ENCODE measurements around the gene DNAJC15.

The DNAJC15 gene

GRCh38 chr13:43139921-43140320 is 116.5 kb downstream of the DNAJC15 start:
- no peak overlapping the region for H3K18ac ChIP-seq (ENCODE audit: low read length)
- no peak overlapping the region for H2AFZ ChIP-seq (ENCODE audit: insufficient read depth, low read length, poor library complexity)
- no CpG with 5 or more reads among the region's 2 CpGs for WGBS (ENCODE audit: extremely low coverage, insufficient coverage, insufficient read length)
- no peak overlapping the region for H3K4me2 ChIP-seq (ENCODE audit: low read length)
- H4K91ac ChIP-seq (ENCODE audit: low read depth, low read length) = no peak overlapping the region
- no peak overlapping the region for H3K27ac ChIP-seq (ENCODE audit: low read depth, low read length)
- no peak overlapping the region for H2BK120ac ChIP-seq (ENCODE audit: insufficient read depth, low read length, poor library complexity)
- no peaks in the 10 kb centered on the region for H3K27me3 ChIP-seq (ENCODE audit: insufficient read depth, low read length)
- H2AK5ac ChIP-seq (ENCODE audit: low read length) = no peak overlapping the region
- H3K36me3 ChIP-seq (ENCODE audit: control insufficient read depth in 1 of 2, insufficient read depth in 2 of 2, low read length in 2 of 2) = no peaks in the 10 kb centered on the region
- no peak overlapping the region for H2BK5ac ChIP-seq (ENCODE audit: low read depth, low read length, poor library complexity)
- H2BK12ac ChIP-seq (ENCODE audit: low read length) = no peak overlapping the region
- DNase-seq = no peak
- H3K4ac ChIP-seq (ENCODE audit: low read depth, low read length) = no peak overlapping the region
- no peak overlapping the region for H3K4me3 ChIP-seq (ENCODE audit: low read depth, low read length)
- H3K9ac ChIP-seq (ENCODE audit: low read length) = no peak overlapping the region
- no peak overlapping the region for H3K23ac ChIP-seq (ENCODE audit: low read length)
- no peaks in the 10 kb centered on the region for H3K79me1 ChIP-seq (ENCODE audit: low read length)
- H3K79me2 ChIP-seq (ENCODE audit: control insufficient read depth, insufficient read depth, low read length, poor library complexity) = no peaks in the 10 kb centered on the region
- no peak overlapping the region for H4K8ac ChIP-seq (ENCODE audit: low read depth, low read length)
- peaks cover 0 to 7% of the 10 kb centered on the region in 2 experiments for H3K4me1 ChIP-seq (ENCODE audit: control insufficient read depth in 1 of 2, insufficient read depth in 2 of 2, low read length in 2 of 2)
- H3K9me3 ChIP-seq (ENCODE audit: insufficient read depth, low read depth, low read length) = no peaks in the 10 kb centered on the region
- no peak overlapping the region for H4K12ac ChIP-seq (ENCODE audit: low read depth, low read length)
- no peak overlapping the region for H3K14ac ChIP-seq (ENCODE audit: low read length)

DNA sequence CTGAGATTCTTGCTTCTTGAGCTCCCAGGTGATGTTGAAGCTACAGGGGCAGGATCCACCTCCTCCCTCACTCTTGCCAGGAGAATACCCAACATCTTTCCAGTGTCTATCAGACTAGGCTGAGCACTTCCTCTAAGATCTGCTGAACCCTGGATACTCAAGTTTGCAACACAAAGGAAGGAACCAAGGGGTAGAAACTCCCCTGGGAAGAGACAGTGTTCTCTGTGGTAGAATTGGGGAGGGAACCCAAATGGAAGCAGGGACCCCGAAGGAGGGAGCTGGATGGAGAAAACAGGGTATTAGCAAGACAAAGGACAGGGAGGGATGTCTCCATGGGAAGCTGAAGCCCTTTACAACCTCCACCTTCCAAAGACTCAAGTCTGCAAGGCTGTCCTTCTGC is 117.6 kb downstream of the DNAJC15 start:
- Histone ChIP-seq H4K8ac (ENCODE audit: low read depth, low read length) (no peak overlapping the region), H3K9ac (ENCODE audit: low read length) (no peak overlapping the region), H3K14ac (ENCODE audit: low read length) (no peak overlapping the region), H4K91ac (ENCODE audit: low read depth, low read length) (no peak overlapping the region), H2BK5ac (ENCODE audit: low read depth, low read length, poor library complexity) (no peak overlapping the region), H3K36me3 (ENCODE audit: control insufficient read depth in 1 of 2, insufficient read depth in 2 of 2, low read length in 2 of 2) (no peaks in the 10 kb centered on the region), H2BK120ac (ENCODE audit: insufficient read depth, low read length, poor library complexity) (no peak overlapping the region), H3K4me2 (ENCODE audit: low read length) (no peak overlapping the region), H3K4me1 (ENCODE audit: control insufficient read depth in 1 of 2, insufficient read depth in 2 of 2, low read length in 2 of 2) (peaks cover 0 to 7% of the 10 kb centered on the region in 2 experiments), H2AK5ac (ENCODE audit: low read length) (no peak overlapping the region), H4K12ac (ENCODE audit: low read depth, low read length) (no peak overlapping the region), H3K18ac (ENCODE audit: low read length) (no peak overlapping the region), H3K4me3 (ENCODE audit: low read depth, low read length) (no peak overlapping the region), H2BK12ac (ENCODE audit: low read length) (no peak overlapping the region), H3K27me3 (ENCODE audit: insufficient read depth, low read length) (no peaks in the 10 kb centered on the region), H3K27ac (ENCODE audit: low read depth, low read length) (no peak overlapping the region), H3K23ac (ENCODE audit: low read length) (no peak overlapping the region), H3K9me3 (ENCODE audit: insufficient read depth, low read depth, low read length) (no peaks in the 10 kb centered on the region), H3K79me1 (ENCODE audit: low read length) (no peaks in the 10 kb centered on the region), H2AFZ (ENCODE audit: insufficient read depth, low read length, poor library complexity) (no peak overlapping the region), H3K4ac (ENCODE audit: low read depth, low read length) (no peak overlapping the region), H3K79me2 (ENCODE audit: control insufficient read depth, insufficient read depth, low read length, poor library complexity) (no peaks in the 10 kb centered on the region)
- DNase-seq = no peak
- no CpG with 5 or more reads among the region's 1 CpG for whole genome bisulfite sequencing (ENCODE audit: extremely low coverage, insufficient coverage, insufficient read length)

DNA sequence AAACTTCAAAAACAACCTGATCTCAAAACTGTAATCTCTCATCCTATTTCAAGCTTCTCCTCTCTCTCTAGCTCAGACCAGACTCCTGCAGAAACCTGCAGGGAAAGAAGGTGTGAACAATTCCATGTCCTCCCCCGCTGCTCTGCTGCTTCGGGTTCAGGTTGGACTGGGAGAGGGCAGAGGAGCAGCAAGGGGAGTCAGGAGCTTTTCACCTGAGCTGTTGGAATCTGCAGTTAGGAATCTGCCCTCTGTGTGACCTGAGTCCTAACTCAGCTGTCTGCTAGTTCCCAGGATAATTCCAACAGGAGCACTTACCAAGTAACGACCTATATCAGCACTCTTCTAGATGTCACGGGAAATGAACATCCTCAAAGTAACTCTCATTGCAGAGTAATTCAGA is 118.3 kb downstream of the DNAJC15 start:
- Histone ChIP-seq H3K9me3 (ENCODE audit: insufficient read depth, low read depth, low read length) (no peaks in the 10 kb centered on the region), H2BK5ac (ENCODE audit: low read depth, low read length, poor library complexity) (no peak overlapping the region), H2BK120ac (ENCODE audit: insufficient read depth, low read length, poor library complexity) (no peak overlapping the region), H3K14ac (ENCODE audit: low read length) (no peak overlapping the region), H3K4me3 (ENCODE audit: low read depth, low read length) (no peak overlapping the region), H3K9ac (ENCODE audit: low read length) (no peak overlapping the region), H3K4me2 (ENCODE audit: low read length) (no peak overlapping the region), H3K18ac (ENCODE audit: low read length) (no peak overlapping the region), H4K12ac (ENCODE audit: low read depth, low read length) (no peak overlapping the region), H2BK12ac (ENCODE audit: low read length) (no peak overlapping the region), H3K79me2 (ENCODE audit: control insufficient read depth, insufficient read depth, low read length, poor library complexity) (no peaks in the 10 kb centered on the region), H3K79me1 (ENCODE audit: low read length) (no peaks in the 10 kb centered on the region), H2AFZ (ENCODE audit: insufficient read depth, low read length, poor library complexity) (no peak overlapping the region), H3K36me3 (ENCODE audit: control insufficient read depth in 1 of 2, insufficient read depth in 2 of 2, low read length in 2 of 2) (no peaks in the 10 kb centered on the region), H2AK5ac (ENCODE audit: low read length) (no peak overlapping the region), H3K4me1 (ENCODE audit: control insufficient read depth in 1 of 2, insufficient read depth in 2 of 2, low read length in 2 of 2) (peaks cover 0 to 7% of the 10 kb centered on the region in 2 experiments), H3K23ac (ENCODE audit: low read length) (no peak overlapping the region), H3K27me3 (ENCODE audit: insufficient read depth, low read length) (no peaks in the 10 kb centered on the region), H4K91ac (ENCODE audit: low read depth, low read length) (no peak overlapping the region), H3K4ac (ENCODE audit: low read depth, low read length) (no peak overlapping the region), H4K8ac (ENCODE audit: low read depth, low read length) (no peak overlapping the region), H3K27ac (ENCODE audit: low read depth, low read length) (no peak overlapping the region)
- DNase-seq = no peak
- WGBS (ENCODE audit: extremely low coverage, insufficient coverage, insufficient read length) = no CpG with 5 or more reads among the region's 4 CpGs

GRCh38 chr13:43143591-43143990 is 120.2 kb downstream of the DNAJC15 start:
- Histone ChIP-seq H3K4me1 (ENCODE audit: control insufficient read depth in 1 of 2, insufficient read depth in 2 of 2, low read length in 2 of 2) (peaks cover 0 to 4% of the 10 kb centered on the region in 2 experiments), H3K4me2 (ENCODE audit: low read length) (no peak overlapping the region), H3K4ac (ENCODE audit: low read depth, low read length) (no peak overlapping the region), H3K36me3 (ENCODE audit: control insufficient read depth in 1 of 2, insufficient read depth in 2 of 2, low read length in 2 of 2) (no peaks in the 10 kb centered on the region), H2BK12ac (ENCODE audit: low read length) (no peak overlapping the region), H3K14ac (ENCODE audit: low read length) (no peak overlapping the region), H3K23ac (ENCODE audit: low read length) (no peak overlapping the region), H2AFZ (ENCODE audit: insufficient read depth, low read length, poor library complexity) (no peak overlapping the region), H3K9me3 (ENCODE audit: insufficient read depth, low read depth, low read length) (no peaks in the 10 kb centered on the region), H3K4me3 (ENCODE audit: low read depth, low read length) (no peak overlapping the region), H4K8ac (ENCODE audit: low read depth, low read length) (no peak overlapping the region), H2BK5ac (ENCODE audit: low read depth, low read length, poor library complexity) (no peak overlapping the region), H2AK5ac (ENCODE audit: low read length) (no peak overlapping the region), H3K18ac (ENCODE audit: low read length) (no peak overlapping the region), H3K79me1 (ENCODE audit: low read length) (no peaks in the 10 kb centered on the region), H4K12ac (ENCODE audit: low read depth, low read length) (no peak overlapping the region), H3K79me2 (ENCODE audit: control insufficient read depth, insufficient read depth, low read length, poor library complexity) (no peaks in the 10 kb centered on the region), H3K27me3 (ENCODE audit: insufficient read depth, low read length) (no peaks in the 10 kb centered on the region), H3K27ac (ENCODE audit: low read depth, low read length) (no peak overlapping the region), H2BK120ac (ENCODE audit: insufficient read depth, low read length, poor library complexity) (no peak overlapping the region), H3K9ac (ENCODE audit: low read length) (no peak overlapping the region), H4K91ac (ENCODE audit: low read depth, low read length) (no peak overlapping the region)
- no CpG with 5 or more reads among the region's 3 CpGs for WGBS (ENCODE audit: extremely low coverage, insufficient coverage, insufficient read length)
- DNase-seq = peak in 1 of 2 donors; percentile 64

Measured in trophoblast cell (in vitro differentiated cells and primary cell).